HG03442 (cell line): ENCODE results near the gene PHF14.
"Not testable (repeated sequence)": the region's sequence is repeated elsewhere in the genome, so short reads cannot be mapped to it uniquely, and the experiment has no call there.

Experiments used
- ATAC-seq: cut with Tn5 transposase; IDR thresholded peaks from one replicate; pipeline ENCODE4 v1.9.1; 2021; ENCODE audit warnings: mild to moderate bottlenecking, moderate library complexity; ENCODE audit not compliant: unreplicated experiment

The PHF14 gene

DNA sequence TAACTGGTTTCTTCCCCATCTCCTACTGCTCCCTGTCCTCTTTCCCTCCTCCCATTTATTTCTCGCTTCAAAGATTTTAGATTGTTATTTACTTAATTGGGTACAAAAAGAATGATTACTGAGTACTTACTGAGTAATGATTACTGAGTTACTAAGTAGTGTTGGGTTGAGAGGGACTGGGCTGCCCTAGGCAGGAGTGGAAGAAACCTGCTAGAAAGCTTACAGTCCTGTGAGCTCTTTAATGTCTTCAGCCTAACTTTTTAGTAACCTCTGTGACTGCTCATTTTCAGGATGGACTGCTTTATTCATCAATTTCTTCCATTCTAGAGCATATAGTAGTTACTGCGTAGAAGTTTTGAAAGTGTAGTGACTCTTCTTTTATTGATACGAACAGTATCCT is 7.6 kb downstream of the PHF14 start:
- no peak for ATAC-seq

DNA sequence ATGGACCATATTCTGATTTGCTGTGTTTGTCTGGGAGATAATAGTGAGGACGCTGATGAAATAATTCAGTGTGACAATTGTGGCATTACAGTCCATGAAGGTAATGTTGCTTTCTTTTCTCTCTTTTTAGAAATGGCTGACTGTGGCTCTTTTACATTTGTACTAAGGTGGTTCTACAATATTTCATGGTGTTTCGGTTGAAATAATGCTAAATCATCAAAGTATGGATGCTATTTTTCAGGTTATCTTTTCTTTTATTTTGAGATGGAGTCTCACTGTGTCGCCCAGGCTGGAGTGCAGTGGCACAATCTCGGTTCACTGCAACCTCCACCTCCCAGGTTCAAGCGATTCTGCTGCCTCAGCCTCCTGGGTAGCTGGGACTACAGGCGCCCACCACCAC is 17.1 kb downstream of the PHF14 start:
- not testable (repeated sequence) for ATAC-seq

DNA sequence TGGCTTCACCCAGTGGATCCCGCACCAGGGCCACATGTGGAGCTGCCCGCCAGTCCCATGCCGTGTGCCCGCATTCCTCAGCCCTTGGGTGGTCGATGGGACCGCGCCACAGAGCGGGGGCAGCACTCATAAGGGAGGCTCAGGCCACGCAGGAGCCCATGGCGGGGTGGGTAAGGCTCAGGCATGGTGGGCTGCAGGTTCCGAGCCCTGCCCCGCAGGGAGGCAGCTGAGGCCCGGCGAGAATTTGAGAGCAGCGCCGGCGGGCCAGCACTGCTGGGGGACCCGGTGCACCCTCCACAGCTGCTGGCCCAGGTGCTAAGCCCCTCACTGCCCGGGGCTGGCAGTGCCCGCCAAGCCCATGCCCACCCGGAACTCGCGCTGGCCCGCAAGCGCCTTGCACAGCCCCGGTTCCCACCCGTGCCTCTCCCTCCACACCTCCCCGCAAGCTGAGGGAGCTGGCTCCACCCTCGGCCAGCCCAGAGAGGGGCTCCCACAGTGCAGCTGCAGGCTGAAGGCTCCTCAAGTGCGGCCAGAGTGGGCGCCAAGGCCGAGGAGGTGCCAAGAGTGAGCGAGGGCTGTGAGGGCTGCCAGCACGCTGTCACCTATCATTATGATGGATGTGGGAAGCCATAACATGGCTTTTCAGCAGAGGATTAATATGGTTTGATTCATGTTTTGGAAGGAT is 22.0 kb downstream of the PHF14 start:
- ATAC-seq, result not testable (repeated sequence)

DNA sequence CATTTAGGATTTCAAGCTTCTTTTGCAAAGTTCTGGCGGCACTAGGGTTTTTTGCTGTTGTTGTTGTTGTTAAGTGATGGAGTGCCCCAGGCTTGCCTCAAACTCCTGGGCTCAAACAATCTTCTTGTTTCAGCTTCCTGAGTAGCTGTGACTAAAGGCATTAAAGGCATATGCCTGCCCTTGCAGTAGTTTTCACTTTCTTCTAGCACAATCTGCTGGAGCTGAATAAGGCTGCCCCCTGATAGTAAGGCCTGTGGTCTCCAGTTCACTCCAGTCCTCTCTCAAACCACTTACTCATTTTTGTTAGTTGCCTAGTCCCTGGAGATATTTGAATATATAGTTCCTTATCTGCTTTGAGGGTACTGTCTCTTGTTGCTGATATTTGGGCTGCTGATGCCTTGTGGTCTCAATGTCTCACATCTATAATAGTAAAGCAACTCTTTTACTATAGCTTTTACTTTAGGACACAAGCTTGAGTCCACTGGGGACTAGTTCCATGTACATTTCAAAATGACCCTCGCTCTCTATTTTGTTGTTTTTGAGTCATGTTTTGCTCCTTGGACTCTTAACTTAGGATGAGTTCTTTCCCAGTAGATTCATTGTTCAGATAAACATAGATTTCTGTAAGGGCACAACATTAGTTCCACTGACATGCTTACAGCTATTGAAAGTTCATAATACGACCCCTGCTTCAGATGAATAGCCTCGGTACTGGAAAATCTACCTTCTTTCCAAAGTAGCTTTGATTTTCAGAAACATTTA is 25.5 kb downstream of the PHF14 start:
- no peak for ATAC-seq

DNA sequence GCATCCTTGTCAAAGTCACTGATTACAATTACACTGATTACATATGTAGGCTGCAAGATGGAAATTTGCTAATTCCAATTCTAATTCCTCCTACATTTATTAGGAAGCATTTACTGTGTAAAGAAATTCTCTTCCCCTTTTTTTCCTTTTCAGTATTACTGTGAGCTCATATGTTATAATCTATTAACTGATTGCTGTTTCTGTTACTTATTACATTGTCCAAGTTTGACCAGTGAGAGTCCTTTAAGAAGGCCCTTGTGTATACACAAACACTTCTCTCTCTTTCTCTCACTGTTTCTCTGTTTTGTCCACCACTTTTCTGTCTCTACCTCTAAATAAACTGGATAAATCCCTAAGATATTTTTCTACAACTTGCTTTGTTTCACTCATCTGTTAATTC is 31.5 kb downstream of the PHF14 start:
- ATAC-seq, result no peak

DNA sequence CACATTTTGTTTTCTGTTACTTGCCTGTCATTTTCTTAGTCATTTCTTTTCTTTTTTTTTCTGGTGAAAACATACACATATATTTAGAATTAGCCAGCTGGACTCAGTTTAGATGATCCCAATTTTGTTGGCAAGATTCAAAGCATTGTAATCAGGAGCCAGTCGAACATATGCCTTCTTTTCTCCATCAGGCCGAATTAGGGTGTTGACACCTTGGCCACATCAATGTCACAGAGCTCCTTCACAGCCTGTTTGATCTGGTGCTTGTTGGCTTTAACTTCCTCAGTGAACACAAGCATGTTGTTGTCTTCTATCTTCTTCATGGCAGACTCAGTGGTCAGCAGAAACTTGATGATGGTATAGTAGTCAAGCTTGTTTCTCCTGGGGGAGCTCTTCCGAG is 32.6 kb downstream of the PHF14 start:
- ATAC-seq, result no peak

DNA sequence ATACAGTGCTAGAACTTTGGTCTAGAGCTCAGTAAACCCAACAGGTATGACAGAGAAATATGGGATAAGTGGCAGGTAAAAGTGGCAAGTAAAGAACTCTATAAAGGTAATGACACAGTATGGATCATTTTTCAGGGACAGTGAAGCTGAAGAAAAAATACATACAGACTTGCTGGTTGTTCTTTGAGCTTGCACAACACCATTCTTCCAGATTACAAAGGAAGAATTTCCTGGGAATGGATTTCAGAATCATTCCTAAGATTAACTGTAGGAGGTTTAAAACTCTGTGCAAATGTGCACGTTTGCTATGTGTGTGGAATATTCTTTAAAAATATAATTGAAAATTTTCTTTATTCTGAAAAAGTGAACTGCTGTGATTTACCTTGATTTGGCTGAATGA is 36.0 kb downstream of the PHF14 start:
- ATAC-seq, result no peak

DNA sequence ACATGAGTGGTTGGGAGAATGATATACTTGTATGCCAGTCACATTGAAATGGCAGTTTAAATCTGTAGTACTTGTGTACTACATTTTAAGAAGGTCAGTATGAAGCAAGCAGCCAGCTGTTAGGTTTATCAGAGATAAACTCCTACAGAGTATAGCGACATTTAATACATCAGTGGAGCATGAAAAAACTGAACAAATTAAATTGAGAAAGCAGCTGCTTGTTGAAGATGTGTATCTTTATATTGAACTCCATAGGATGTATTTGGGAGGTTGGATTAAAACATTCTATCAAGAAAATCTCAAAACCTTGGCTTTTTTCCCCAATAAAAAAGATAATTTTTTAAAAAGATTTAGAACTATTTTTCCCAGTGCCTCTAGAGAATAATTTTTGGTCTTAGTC is 47.8 kb downstream of the PHF14 start:
- no peak for ATAC-seq

DNA sequence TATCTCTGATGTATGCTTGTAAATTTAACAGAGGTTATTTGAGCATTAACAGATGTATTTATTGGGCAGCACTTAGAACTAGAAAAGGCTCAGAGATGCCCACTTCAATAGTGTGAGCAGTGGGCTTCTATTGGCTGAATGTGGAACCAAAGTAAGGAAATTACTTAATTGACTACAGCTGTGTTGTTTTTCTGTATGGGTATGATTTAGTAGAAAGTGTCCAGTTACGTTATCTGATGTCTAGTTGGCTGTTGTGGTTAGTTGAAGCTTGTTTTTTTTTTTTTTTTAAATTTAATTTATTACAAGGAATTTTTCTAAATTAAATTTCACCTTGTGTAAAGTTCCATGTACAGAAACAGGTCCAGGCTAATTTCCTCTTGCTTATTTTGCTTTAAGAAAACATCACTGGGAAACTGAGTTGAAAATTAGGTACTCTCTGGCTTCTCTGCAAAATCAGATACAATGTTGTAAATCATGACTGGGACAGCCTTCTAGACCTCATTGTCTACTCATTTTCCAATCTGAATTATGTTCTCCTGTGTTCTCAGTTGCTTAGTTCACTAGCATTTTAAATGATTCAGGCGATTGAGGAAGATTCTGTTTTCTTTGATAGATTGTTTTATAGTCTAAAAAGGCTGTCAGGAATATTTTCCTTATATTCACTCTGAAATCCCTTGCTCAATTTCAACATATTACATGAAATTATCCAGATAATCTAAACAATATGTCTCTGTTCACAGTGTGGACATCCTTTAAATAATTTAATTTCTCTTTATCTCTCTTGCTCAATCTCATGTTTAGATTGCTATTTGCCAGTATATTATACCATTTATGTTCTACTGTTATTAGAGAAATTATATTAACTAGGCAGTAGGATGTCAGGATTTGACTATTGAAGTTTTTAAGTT is 53.0 kb downstream of the PHF14 start:
- no peak for ATAC-seq

DNA sequence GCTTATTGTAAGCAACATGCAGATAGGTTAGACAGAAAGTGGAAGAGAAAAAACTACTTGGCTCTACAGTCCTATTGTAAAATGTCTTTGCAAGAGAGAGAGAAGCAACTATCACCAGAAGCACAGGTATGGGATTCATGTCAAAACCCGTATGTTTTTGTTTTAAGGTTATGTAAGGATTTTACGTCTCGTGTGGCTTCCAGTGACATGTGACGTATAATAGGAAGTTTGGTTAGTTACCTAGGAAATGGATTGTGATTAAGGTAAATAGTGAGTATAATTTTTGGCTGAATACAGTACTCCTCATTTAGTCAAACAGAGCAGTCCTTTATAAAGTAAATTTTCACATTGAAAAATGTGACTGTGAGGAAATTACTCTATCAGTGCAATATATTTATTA is 62.0 kb downstream of the PHF14 start:
- no peak for ATAC-seq

DNA sequence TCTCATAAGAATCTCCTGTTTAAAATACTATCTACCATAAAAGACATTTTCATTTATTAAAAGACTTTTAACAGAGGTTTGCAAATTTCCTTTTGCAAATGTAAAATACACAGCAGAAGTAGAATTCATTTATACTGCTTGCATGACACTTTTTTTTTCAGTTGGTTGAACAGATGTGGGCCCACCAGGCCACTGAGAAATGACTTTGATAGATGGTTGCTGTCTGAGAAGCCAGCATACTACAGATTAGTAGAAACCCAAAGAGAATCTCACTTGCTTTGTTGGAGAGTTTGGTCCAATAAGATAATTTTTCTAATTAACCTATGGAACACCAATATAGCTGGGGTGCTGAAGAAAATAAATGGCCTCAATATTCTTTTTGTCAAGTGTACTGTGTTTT is 66.3 kb downstream of the PHF14 start:
- ATAC-seq, result no peak

DNA sequence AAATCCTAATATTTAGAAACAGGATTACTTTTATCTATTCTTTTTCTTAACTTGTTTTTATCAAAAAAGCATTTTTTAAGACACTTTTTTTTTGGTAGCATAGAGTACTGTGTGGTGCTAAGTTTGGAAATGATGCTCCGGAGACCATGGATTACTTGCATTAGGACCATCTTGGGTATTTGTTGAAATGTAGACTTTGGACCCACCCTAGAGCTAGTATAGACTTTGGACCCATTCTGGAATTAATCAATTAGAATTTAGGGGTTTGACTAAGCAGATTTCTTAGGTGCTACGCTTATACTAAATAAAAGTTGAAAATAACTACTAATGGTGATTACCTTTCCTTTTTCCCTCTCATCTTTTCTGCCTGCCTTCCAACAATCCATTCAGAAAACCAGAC is 80.4 kb downstream of the PHF14 start:
- ATAC-seq, result no peak

DNA sequence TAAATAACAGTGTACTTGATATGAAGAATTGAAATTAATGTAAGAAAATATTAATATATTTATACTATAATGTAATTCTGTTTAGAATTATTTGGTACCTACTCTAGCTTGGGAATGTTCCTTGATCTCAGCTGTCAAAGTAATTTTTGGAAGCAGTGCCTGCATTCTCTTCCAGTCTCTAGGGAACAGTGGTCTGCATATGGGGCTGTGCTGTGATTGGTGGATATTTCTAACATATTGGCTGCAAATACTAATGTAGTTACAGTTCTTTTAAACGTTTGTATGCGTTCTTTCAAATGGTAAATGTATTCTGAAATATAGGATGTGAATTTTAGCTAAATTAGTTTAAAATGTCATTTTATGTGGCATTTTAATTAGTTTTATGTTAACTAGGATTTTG is 87.2 kb downstream of the PHF14 start:
- no peak for ATAC-seq

DNA sequence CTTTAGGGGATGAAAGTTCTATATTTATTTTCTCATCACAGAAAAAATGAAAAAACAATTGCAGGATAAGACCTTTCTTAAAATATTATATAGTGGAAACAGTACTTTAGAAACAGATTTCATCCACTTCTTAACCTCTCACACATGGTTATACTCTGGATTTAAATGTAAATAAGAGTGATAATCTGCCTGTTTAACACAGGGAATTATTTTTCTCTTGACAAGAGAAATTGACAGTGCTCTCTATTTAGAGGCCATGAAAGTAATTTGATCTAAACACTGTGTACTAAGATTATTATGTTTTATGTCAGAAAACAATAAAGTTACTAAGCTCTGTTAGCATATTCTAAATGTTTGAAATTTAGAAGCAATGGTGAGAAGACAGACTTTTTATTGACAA is 88.4 kb downstream of the PHF14 start:
- ATAC-seq, result no peak

DNA sequence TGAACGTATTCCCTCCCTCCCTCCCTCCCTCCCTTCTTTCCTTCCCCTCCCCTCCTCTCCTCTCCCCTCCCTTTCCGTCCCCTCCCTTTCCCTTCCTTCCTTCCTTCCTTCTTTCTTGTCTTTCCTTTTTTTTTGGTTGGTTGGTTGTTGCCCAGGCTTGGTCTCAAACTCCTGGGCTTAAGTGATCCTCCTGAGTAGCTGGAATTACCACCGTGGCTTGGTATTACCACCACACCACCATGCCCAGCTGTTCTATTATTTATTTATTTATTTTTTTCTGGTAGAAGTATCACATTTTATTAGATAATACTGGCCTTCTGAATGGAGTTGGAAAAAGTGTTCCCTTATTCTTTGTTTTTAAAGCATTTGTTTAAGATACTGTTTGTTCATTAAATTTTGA is 95.9 kb downstream of the PHF14 start:
- ATAC-seq, result no peak

DNA sequence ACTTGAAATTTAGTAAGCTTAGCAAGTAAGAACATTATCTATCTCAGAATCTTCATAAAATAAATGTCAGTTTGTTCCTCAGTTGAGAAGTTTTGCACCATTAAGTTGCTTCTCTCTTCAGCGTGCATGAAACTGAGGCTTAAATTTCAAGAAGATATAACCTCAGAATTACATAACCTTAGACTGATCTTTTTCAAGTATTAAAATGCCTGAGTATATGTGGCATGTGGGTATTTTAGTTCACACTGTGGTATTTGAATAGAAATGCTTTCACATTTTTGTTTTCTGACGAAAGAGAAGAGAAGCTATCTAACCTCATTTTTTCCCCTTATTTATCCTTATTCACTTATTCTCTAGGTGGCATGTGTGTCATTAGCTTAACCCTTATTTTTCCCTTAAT is 104.1 kb downstream of the PHF14 start:
- ATAC-seq, result no peak

DNA sequence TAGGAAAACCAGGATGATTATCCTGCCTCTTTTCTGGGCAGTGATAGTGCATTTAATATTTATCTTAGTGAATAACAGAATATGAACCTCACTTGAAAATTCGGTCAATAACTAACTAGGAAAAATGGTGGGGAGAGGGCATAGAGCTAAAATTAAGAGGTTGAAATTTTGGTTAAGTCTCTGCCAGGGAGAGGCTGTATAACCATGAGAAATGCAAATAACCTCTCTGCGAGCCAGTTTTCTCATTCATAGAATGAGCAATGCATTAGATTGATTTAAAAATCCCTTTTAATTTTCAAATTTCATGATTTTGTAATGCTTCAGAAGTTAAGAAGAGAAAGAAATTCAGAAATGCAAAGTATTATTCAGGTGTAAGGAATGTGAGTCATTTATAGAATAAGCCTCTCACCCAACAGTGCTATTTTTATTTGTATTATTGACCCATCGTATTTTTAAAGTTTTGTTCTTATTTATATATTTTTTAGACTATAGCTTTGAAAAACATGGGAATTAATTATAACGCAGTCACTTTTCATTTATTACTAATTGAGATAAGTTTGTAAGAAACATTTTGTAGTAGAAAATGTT is 104.7 kb downstream of the PHF14 start:
- ATAC-seq, result peak; percentile 58

DNA sequence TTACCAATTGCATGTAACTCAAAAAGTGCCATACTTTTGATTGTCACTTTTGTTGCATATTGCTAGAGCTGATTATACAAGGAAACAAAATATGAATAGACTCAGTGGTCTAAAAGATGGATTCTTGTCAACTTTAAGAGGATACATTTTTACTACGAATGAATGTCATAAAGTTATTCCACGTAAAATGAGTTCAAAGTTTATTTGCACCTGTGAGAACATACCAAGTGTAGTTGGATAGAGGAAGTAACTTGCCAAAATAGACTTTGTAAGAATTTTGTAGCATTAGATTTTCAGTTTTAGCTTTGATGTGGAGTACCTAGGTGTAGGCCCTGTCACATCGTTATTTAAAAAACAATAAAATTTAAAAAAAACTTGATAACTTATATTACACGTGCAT is 106.2 kb downstream of the PHF14 start:
- ATAC-seq, result no peak

DNA sequence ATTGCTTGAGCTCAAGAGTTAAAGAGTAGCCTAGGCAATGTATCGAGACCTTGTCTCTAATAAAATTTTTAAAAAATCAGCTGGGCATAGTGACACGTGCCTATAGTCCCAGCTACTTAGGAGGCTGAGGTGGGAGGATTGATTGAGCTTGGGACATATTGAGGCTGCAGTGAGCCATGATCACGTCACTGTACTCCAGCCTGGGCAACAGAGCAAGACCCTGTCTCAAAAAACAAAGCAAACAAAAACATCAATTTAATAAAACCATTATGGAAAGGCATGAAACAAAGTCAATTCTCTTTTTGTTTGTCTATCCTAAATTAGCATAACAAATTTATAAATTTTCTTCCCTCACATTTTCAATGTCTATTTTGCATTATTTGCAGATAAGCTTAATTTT is 108.4 kb downstream of the PHF14 start:
- no peak for ATAC-seq

DNA sequence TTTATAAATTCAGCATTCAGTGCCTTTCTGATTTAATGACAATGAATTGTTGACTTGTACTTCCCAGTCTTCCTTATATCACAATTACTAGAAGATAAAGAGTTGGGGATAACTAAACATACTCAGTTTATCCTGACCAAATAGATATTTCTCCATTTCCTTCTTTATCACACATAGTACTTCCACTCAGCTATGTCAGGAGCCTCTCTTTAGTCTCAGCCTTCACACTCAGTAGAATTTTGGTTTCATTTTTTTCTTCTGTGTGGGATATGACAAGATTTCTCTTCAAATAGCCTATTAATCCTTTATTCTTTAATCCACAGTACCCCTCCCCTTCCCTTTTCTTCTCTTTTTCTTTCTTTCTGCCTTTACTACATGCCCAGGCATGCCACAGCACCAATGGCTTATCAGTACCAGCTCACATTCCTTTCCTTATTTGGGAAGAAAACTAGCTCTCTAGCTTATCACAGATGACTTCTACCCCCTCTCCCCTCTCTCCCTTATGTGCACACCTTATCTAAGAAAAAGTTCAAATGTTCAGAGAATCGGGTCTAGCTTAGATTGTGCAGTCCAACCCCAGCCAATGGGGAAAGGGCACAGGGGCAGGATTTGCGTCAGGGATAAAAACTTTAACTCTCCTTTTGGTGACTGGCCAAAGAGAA is 109.0 kb downstream of the PHF14 start:
- no peak for ATAC-seq

DNA sequence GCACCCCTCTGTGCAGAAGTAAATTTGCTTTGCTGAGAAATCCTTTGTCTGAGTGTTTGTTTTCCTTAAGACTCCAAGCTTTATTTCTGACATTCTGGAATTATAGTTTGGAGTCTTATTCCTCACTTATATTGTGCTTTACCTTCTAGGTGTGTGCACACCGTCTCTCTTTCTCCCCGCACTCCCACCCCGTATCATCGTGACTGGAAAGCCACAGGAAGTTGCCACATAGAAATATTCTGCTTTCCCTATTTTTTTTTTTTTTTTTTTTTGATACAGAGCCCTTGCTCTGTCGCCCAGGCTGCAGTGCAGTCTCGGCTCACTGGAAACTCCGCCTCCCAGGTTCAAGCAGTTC is 109.5 kb downstream of the PHF14 start:
- ATAC-seq, result no peak
